ENCODE data around the gene ADAM8.

Gene ADAM8

DNA sequence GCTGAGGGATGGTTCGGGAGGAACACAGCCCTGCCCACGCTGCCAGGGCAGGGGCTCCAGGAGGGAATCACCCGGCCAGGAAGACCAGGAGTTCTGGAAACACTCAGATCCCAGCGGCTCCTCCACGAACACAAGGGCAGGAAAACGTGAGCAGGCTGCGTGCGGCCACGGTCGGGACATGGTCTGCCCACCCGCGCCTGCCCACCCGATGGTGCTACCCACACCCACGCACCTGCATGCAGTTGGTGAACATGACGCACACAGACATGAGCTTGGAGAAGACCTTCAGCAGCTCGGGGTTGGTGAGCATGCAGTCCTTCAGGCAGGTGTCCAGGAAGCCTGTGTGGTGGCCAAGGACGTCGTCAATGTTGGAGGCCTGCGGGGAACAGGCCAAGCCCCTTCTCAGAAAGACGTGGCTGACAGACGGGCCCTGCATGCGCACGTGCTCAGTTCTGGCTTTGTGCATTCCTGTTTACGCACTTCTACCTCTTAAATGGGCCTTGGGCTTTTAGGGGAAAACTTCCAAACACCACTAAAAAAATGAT, 6.2 kb upstream of the ADAM8 start:
- DNase-seq (ENCODE audit: low read depth in 2 of 3, low spot score in 2 of 3) = no peak

DNA sequence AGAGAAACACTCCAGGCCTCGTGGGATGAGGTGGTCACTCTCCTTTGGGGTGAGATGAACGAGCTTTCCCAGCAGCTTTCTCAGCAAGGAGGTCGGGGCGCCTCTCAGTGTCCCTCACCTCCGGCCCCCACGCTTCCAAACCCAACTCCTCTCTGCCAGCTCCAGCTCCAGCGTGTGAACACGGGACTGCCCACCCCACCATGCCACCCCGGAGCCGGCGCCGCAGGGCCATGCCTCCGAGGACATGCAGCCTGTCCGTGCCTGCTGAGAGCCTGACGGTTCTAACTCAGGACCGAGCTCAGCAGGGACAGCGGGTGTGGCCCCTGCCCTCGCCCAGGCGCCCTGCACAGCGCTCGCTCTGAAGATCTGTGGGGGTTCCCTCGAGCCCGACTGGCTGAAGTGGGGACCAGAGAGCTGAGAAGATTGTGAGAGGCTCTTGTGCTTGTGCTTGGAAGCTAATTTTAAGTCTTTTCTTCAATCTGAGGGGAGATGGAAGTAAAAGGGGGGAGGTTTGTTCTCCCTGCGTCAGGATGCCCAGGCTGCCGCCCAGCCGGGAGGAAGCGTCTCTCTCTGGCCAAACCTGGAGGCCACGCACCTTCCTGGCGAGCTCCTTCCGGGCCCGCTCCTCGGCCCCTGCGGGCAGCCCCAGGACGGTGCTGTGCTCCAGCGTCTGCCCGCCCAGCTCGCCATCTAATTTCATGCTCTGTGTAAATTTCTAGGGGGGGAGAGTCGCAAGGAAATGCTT, 5.1 kb upstream of the ADAM8 start:
- DNase-seq (ENCODE audit: low read depth in 2 of 3, low spot score in 2 of 3) = no peak

- no peak for DNase-seq (ENCODE audit: low read depth in 2 of 3, low spot score in 2 of 3)
Measured at GRCh38 chr10:133281084-133281483, 4.4 kb upstream of the ADAM8 start.

DNA sequence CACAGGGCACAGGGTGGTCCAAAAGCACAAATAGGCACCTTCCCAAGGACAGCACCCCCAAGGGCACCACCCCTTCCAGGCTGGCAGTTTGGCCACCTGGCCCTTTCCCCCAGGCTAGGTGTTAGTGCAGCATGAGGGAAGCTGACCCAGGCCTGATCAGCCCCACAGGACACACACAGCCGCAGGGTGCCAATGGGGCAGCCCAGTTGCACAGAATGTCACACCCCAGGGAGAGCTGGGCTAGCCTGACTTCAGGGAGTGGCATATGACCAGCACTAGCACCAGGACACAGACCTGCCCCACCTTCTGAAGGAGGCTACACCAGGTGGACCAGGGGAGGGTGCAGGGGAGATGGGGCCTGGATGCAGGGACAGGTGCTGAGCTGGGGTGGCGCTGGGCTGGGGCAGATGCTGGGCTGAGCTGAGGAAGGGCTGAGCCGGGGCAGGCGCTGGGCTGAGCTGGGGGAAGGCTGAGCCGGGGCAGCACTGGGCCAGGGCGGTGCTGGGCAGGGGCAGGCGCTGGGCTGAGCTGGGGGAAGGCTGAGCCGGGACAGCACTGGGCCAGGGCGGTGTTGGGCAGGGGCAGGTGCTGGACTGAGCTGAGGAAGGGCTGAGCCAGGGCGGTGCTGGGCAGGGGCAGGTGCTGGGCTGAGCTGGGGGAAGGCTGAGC, 3.9 kb upstream of the ADAM8 start:
- no peak for DNase-seq (ENCODE audit: low read depth in 2 of 3, low spot score in 2 of 3)

GRCh38 chr10:133279326-133280226, 2.9 kb upstream of the ADAM8 start:
- DNase-seq (ENCODE audit: low read depth in 2 of 3, low spot score in 2 of 3) = no peak

- DNase-seq (ENCODE audit: low read depth in 2 of 3, low spot score in 2 of 3) = no peak
Measured at GRCh38 chr10:133278577-133279265, 2.1 kb upstream of the ADAM8 start.

- no peak for DNase-seq (ENCODE audit: low read depth in 2 of 3, low spot score in 2 of 3)
Measured at GRCh38 chr10:133277993-133278576, 1.4 kb upstream of the ADAM8 start.

GRCh38 chr10:133277277-133277992, 767 bp upstream of the ADAM8 start:
- no peak for DNase-seq (ENCODE audit: low read depth in 2 of 3, low spot score in 2 of 3)

GRCh38 chr10:133276100-133276434, 601 bp downstream of the ADAM8 start:
- DNase-seq (ENCODE audit: low read depth in 2 of 3, low spot score in 2 of 3) = no peak

GRCh38 chr10:133275684-133276092, 980 bp downstream of the ADAM8 start:
- peak in 1 of 3 experiments; percentile 35 for DNase-seq (ENCODE audit: low read depth in 2 of 3, low spot score in 2 of 3)

DNA sequence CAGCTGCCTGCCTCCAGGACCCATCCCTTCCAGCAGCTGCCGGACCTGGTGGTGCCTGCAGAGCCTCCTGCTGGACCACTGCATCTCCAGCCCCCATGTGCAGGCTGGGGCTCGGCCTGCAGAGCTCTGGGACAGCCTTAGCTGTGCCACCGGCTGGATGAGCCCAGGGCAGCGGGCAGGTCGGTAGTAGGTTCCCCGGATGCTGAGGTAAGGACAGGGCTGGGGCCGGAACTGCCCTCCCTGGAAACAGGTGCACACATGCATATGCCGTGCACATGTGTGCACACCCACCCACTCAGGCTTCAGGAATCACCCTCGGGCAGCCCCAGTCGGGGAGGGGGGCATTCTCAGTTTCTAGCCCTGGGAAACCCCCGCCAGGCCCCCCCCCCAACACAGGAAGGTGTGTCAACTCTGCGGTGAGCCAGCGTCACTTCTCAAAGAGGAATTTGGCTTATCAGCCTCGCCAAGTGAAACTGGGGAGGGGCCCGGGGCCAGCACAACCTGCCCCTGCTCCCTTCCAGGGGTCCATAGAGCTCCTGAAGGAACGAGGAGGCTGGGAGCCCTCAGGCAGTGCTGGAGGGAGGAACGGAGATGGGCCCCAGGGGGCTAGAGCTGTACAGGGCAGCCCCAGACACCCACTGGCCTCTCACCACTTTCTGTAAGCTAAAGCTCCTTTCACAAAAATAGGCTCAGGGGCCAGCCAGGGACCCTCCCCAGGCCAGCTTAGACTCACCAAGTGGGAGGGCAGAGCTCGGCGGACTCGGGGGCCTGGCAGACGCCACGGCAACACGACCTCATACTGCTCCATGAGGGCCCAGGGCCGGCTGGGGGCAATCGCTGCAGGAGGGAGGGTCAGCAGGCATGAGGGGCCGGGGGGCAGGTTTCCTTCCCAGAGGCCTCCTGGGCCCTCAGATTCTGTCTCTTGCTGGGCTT, 1.7 kb downstream of the ADAM8 start:
- DNase-seq (ENCODE audit: low read depth in 2 of 3, low spot score in 2 of 3) = peak in 2 of 3 experiments; percentile 65 to 73

DNA sequence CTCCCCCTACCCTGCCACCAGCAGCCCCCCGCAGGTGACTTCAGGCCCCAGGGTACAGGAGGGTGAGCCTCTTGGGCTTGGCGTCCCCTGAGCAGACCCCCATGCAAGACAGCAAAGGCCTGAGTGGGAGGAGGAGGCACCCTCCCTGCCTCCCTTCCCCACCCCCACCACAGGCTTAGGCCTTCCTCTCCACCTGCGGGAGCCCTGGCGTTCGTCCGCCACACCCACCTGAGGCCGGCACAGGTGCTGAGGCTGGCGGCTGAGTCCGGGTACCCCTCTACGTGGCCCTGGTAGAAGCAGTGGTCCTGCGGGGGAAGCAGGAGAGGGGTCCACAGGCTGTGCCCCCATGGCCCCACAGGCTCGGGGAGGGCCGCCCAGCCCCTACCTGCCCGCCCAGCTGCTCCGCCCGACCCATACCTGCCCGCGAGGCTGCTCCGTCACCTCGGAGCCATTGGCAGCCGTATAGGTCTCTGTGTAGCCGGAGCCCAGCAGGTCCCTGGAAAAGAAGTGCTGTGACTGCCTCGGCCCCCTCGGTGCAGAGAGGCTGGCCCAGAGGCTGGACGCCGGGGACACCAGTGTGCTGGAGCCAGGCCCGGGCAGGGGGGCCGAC, 3.0 kb downstream of the ADAM8 start:
- DNase-seq (ENCODE audit: low read depth in 2 of 3, low spot score in 2 of 3) = no peak

DNA sequence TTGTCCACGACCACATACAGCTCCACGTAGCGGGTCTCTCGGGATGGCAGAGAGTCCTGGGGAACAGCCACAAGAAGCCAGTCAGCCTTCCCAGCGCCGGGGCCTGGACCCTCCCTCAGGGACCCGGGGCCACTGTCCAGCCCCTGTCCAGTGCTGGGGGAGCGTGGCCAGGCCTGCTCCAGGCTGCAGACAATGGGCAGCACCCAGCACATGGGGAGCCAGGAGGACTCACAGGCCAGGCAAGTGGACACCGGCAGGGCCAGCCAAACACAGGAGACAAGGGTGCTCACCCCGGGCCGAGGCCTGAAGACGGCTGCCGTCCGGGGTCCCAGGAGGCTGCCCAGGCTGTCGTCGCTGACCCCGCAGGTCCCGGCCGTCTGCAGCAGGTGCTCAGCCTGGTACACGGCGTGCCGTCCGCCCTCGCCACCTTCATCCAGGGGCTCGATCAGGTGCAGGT, 3.7 kb downstream of the ADAM8 start:
- DNase-seq (ENCODE audit: low read depth in 2 of 3, low spot score in 2 of 3) = no peak

DNA sequence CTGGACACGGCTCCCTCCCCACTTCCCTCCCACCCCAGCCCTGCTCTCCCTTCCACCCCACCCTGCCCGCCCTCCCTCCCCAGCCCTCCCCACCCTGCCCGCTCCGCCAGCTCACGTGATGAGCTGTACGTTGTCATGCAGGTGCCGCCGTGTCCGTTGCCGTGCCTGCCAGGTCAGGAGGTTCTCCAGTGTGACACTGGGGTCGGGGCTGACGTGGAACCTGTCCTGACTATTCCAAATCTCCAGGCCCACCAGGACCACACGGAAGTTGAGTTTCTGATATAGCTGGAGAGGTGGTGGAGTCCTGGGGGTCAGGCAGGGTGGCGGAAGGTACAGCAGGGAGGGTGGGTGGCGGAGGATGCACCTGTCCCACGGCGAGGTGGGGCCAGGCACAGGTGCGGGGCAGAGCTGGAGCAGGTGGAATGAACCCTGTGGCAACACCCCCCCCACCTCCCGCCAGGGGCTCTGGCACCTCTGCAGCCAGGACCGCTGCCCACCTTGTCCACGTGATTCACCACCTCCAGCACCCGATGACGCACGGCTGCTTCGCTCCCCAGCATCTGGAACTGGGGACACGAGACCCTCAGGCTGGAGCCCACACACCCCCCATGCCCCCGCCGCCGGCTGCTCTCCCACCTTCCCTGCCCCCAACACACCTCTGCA, 4.2 kb downstream of the ADAM8 start:
- DNase-seq (ENCODE audit: low read depth in 2 of 3, low spot score in 2 of 3) = no peak

DNA sequence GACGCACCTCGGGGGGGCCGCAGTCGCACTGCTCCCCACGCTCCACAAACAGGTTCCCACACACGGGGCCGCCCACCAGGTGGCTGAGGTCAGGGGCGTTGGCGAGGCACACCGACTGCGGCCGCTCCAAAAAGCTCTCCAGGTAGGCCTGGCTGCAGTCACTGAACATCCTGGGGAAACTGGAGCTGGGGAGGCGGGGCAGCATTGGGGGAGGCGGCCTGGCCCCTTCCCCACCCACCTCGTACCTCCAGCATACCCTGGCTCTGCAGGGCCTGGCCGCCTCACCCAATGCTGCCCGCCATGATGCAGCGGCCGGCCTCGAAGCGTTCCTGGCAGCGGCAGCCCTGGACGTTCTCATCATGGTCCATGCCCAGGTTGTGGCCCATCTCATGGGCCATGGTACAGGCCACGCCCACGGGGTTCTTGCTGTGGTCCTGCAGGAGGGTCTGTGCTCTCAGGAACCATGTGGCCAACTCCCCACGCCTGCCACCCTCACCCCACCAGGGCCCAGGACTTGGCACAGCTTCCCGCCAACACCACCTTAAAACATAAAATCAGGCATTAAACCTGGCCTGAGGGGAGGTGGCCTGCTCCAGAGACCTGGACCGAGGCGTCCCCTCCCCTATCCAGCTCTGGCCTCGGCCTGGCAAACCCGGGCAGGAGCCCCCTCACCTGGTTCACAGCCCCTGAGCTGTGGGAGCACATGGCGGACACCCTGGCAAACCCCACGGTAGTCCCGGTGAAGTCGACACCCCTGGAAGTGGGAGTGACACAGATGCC, 5.0 kb downstream of the ADAM8 start:
- DNase-seq (ENCODE audit: low read depth in 2 of 3, low spot score in 2 of 3) = no peak

DNA sequence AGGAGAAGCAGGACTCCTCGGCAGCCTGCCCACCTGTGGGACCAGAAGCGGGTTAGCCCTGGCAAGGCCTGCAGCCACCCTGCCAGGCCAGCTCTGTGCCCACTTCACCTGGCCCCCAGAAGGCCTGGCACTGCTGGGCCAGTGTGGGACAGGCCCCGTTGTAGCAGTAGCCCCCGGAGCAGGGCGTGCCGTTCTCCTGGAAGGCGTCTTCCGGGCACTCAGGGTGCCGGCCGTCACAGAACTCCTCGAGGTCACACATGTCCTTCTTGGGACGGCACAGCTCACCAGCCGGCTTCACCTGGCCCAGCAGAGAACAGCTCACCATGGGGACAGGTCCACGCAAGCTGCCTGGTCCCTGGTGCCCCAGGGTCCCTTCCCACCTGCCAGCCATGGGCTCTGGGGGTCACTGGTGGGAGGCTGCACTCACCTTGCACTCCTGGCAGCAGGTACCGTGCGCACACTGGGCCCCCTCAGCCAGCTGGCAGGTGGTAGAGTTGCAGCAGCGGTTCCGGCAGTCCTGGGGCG, 5.8 kb downstream of the ADAM8 start:
- no peak for DNase-seq (ENCODE audit: low read depth in 2 of 3, low spot score in 2 of 3)

DNA sequence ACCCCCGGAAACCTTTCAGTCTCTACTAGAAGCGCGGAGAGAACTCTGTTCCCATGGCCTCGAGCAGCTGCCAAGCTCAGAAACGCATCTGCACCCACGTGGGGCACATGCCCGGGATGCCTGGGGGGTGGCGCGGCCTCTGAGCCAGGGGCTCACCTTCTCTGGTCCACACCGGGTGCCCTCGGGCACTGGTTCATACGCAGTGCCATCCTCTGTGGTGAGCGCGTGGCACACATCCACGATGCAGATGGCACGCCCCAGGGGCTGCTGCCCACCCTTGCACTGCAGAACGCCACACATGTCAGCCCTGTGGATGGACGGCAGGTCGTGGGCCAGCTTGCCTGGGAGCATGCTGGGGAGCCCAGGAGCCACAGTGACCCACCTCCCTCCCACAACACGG, 6.5 kb downstream of the ADAM8 start:
- DNase-seq (ENCODE audit: low read depth in 2 of 3, low spot score in 2 of 3) = no peak
